HG03354 (cell line): ENCODE data around the gene UQCR10.
A peak's percentile ranks its signal among the peaks of the same experiment; 100 is the strongest.

Experiments
- ATAC-seq: cut with Tn5 transposase; IDR thresholded peaks from one replicate; pipeline ENCODE4 v1.9.1; 2021; ENCODE audit warnings: mild to moderate bottlenecking; ENCODE audit not compliant: unreplicated experiment, poor library complexity, severe bottlenecking

Gene UQCR10

DNA sequence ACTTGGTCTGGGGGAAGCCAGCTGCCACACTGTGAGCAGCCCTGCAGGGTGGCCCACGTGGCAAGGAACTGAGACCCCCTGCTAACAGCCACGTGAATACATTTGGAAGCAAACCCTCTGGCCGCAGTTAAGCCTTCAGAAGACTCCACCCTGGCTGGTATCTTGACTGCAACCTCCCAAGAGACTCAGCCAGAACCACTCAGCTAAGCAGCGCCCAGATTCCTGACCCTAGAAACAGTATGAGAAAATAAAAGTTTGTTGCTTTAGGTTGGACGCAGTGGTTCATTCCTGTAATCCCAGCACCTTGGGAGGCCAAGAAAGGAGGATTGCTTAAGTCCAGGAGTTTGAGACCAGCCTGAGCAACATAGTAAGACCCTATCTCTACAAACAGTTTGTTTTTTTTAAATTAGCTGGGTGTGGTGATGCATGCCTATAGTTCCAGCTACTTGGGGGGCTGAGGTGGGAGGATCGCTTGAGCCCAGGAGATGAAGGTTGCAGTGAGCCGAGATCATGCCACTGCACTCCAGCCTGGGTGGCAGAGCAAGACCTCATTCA, 9.0 kb upstream of the UQCR10 start:
- no peak for ATAC-seq

DNA sequence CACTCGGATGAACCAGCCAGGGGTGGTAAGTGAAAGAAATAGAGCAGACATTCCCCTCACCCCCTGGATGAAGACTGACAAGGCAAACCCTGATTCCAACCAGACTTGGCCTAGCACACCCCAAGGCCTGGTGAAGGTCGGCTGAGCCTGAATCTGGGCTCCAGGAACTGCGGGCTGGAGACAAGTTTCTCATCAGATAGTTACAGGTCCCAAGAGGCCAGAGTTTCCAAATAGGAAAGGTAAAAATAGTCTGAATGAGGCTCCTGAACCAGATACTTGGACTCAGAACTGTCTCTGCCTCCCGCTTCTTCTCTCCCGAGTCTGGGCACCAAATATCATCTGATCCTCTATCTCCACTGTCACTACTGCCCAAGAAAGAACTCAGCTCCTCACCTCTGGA, 8.2 kb upstream of the UQCR10 start:
- no peak for ATAC-seq

DNA sequence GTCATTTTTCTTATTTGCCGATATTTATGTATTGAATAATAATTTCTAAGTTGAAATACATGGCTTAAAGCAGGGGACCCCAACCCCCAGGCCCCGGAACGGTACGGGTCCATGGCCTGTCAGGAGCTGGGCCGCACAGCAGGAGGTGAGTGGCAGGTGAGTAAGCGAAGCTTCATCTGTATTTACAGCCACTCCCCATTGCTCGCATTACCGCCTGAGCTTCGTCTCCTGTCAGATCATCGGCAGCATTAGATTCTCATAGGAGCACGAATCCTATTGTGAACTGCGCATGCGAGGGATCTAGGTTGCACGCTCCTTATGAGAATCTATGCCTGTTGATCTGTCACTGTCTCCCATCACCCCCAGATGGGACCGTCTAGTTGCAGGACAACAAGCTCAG, 4.9 kb upstream of the UQCR10 start:
- no peak for ATAC-seq

DNA sequence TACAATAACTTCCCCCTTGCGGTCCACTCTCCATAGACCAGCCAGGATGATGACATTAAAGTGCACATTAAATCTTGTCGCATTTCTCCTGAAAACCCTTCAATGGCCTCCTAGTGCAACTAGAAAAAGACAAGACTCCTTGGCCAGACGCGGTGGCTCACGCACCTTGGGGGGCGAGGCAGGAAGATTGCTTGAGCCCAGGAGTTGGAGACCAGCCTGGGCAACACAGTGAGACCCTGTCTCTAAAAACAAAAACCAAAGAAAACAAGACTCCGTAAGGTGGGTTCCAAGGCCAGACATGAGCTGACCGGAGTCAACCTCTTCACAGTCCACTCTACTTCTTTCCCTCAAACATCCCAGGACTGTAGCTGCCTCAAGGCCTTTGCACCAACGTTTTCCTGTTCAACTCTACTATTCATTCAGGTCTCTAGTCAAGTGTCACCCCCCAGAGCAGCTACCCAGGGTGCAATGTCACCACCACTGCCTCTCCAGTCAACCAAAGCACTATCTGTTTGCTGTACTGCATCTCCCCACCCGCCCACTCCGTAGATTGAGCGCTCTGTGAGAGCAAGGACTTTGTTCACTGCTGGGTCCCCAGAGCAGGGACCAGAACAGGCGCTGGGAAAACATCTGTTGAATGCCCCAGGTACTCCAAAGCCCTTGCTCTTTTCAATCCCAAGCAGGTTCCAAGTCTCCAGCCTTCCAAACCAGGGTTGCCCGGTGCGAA, 1.1 kb upstream of the UQCR10 start:
- peak; percentile 24 for ATAC-seq

DNA sequence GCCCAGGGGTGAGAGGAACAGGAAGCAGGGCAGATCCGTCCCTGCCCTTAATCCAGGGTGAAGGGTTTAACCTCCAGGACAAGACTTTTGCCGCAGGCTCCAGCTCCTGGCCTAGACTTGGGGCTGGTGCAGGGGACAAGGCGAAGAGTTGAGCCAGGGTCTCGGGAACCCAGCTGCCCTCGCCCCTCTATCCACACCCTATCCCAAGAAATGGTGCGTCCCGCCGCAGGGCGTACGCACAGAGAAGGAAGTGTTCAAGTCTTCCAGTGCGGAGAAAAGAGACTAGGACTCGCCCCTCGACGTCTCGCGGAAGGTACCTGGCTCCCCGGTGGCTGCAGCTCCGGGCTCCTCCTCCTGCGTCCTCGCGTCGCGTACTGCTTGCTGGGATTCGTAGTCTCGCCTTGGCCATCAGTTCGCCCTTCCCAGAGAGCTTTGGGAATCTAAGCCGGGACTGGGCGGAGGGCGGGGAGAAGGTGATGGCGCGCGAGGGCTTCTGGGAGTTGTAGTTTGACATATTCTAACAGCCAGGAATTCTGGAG, 468 bp upstream of the UQCR10 start, which contains the start of gene ZMAT5:
TSS of gene ZMAT5 (minus strand) at position 376 of the 539 bp plus-strand sequence. CDS start 18,463 bp downstream, outside the sequence.
- ATAC-seq: peak; percentile 91

DNA sequence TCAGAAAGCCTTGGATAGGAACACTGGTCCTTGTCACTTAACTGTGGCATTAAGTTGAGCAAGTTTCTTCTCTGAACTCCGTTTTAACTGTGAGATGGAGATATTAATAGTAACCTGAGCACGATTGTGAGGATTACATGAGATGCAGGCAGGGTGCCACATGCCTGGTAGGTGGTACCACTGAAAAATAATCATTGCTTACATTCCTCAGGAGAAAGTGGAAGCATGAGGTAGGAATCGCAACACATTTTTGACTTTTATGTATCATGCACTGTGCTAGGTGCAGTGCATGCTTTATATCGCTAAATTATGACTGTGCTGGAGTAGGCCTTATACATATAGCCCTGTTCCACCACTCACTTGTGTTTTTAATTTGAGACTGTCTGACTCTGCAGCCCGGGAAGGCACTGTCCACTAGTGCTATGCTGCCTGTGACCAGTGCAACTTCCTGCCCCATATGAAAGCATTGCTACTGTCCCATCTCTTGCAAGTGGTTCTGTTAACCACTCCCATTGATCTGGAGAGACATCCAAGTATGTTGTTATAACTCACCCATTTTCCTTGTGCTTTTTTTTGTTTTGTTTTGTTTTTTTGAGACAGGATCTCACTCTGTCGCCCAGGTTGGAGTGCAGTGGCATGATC, 1.0 kb downstream of the UQCR10 start:
- ATAC-seq: no peak

DNA sequence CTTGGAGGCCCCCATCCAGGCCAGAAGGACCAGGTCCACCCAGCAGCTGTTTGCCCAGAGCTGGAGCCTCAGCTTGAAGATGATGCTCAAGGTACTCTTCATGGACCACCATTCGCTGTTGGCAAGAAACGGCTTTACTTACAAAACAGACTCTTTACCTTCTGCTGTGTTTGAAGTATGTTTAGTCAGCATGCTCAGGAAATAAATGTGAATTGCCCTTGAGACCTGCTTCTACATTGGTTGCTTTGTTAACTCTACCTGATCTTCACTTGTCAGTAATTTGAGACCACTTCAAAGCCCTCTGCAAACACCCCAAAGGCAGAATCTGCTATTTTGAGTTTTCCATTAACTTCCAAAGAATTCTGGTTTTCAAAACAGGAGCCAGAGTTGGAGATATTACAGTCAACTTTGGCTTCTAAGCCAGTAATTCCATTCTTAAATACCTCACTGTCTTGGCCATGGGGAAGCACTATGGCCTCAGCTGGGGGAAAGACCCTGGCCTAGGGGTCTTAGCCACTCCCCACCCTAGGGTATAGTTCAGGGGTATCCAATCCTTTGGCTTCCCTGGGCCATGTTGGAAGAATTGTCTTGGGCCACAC, 2.7 kb downstream of the UQCR10 start:
- ATAC-seq: no peak

DNA sequence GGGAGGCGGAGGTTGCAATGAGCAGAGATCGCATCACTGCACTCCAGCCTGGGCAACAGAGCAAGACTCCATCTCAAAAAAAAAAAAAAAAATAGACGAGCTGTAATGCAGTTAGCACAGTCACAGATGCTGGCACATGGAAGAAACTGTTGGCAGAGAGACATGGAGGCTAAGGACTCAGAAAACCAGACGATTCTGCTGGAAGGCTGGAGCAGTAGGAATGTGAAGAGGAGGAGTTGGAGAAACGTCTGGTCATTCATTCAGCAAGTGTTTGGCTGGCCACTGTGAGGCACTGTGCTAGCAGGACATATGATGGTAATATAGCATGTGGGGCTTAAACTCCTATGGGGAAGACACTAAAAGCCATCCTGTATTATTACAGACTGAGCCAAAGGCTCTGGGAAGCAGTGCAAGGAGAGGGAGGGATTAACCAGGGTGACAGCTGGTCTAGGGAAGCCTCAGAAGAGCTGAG, 5.0 kb downstream of the UQCR10 start:
- no peak for ATAC-seq

DNA sequence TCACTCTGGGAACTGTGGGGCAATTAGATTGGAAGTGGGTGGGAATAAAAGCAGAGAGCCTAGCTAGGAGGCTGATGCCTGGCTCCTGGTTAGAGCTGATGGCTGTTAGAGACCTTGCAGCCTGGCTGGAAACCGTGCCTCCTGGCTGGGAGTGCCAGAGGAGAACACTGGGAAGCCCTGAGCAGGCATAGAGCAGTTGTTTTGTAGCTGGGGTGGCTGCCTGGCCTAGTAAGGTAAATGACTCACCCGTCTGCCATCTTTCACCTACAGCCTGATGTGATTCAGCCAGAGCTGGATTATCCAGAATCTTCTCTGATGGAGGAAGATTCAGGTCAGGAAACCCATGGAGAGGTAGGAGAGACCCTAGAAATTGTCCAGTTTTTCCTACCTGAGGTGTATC, 6.1 kb downstream of the UQCR10 start:
- ATAC-seq: no peak

DNA sequence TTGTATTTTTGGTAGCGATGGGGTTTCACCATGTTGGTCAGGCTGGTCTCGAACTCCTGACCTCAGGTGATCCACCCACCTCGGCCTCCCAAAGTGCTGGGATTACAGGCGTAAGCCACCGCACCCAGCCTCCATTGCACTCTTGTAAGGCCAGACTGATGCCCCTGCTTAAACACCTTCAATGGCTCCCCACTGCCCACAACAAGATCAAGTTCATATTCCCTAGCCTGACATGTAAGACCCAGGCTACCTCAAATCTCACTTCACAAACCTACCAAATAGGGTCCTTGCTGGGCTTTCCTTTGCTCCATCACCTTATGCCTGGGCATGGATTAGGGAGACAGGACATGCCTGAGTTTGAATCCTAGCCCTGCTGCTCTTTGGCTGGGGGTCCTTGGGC, 13.1 kb downstream of the UQCR10 start:
- ATAC-seq: no peak

DNA sequence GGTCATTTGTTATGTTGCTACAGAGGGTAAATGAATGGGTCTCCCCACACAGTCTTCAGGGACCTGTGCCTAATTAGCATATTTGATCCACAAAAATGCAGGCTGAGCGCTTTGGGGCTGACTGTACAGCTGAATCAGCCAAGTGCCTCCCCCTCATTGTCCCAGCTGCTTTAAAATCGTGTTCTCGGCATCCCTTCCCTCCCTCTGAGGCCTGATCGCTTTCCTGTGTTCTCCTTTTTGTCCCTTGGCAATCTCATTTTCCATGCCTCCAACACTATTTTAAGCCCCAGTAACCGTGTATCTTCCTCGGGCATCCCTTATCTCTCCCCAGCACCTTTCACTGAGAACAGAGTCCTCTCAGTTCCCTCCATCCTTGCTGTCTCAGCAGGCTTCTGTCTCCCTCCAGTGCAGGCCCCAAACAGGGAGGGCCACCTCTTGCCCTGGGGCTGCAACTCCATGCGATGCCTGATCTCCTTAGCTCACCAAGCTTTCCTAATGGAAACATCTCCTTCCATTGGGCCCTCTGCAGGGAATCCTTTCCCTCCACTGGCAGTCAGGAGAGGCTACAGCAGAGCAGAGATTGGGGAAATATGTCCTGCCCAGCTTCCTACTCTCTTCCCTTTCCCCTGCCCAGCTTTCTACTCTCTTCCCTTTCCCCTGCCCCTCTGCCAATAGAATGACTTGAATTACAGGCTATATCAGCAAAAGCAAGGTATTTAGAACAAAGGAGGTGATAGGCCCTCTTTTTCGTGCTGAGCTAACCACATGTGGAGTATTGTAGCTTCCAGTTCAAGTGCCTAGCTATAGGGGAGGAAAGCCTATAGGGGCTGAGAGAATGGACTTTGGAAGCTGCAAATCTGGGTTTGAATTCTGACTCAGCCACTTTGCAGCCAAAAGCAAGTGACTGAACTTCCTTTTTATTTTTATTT, 13.8 kb downstream of the UQCR10 start:
- ATAC-seq: no peak

DNA sequence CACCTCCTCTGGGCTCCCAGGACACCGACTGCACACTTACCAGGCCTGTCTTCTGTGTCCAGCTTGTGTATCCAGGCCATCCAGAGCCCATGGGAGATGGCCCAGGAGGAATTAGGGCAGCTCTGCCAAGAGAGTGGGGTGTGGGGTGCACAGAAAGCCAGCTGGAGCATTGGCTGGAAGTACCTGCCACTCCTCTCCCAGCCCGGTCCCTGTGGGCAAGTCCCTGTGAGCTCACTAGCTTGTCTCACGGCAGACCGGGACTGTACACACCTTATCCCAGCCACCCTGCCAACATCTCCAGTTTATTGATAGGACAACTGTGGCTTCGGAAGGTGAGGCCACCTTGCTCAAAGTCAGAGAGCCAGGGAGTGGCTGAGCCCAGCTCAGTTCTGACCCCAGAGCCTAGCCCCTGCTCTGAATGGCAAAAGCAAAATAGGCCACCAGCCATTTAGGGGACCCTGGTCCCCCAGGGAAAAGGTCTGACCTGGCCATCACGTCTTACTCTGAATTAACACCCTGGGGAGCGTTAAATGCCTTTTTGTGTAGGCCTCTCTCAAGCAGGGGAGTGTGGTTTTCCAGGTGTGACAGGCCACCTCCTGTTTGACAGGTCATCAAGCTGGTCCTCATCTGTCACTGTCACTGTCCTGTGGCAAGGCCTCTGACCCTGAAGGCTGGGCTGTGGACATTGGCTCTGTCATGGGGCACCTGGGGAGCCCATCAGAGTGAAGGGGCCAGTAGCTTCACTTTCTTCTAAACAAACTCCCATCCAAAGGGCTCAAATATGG, 15.1 kb downstream of the UQCR10 start:
- no peak for ATAC-seq

DNA sequence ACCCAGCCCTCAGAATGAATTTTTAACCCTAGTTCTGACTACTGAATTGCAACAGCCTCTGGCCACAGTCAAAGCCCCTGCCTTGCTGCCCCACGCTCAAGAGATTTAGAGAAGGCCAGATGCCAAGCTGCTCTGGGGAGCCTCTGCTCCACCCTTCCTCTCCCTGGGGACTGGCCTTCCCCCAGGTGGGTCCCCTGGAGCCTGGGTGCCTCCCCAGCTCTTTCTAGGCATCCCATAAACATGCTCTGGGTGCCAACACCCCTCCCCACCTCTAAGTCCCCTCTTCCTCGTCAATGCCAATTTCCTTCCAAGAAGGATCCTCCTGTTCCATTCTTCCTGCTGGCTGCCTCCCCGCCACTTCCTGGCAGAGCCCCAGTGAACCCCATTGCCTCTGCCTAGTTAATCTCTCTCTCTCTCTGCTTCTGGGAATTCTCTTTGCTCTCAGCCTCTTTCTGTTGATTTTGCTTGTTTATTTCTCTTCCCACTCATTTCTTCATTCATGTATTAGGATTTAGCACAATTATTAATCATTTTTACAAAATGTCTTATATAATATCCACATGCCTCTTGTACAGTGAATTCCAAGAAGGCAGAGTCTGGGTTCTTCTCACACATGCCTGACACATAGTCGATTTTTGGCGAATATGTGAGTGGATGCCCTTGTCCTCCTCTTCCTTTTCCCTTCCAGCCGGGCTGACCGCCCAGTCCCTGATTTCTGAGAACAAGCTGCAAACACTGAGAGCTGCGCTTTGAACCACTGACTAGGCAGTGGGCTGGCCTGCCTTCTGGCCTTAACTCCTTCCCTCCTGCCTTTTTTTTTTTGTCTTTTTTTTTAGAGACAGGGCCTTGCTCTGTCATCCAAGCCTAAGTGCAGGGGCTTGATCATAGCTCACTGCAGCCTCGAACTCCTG, 17.5 kb downstream of the UQCR10 start:
- ATAC-seq: no peak

DNA sequence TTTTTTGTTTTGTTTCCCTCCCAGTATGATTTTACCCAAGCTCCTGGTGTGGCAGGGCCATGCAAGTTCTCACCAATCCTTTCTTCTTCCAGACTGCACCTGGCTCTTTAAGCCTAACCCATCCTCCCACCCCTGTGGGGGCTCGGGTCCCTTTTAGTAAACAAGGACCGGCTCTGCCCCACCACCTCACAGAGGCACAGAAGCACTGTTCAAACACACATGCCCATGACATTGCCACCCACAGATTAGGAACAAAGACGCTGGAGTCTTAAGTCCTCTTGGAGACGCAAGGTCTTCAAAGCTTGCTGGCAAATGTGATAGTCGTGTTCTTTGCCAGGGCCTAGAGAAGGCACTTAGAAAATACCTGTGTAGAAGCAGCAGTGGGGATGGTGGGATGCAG, 18.9 kb downstream of the UQCR10 start:
- ATAC-seq: no peak

DNA sequence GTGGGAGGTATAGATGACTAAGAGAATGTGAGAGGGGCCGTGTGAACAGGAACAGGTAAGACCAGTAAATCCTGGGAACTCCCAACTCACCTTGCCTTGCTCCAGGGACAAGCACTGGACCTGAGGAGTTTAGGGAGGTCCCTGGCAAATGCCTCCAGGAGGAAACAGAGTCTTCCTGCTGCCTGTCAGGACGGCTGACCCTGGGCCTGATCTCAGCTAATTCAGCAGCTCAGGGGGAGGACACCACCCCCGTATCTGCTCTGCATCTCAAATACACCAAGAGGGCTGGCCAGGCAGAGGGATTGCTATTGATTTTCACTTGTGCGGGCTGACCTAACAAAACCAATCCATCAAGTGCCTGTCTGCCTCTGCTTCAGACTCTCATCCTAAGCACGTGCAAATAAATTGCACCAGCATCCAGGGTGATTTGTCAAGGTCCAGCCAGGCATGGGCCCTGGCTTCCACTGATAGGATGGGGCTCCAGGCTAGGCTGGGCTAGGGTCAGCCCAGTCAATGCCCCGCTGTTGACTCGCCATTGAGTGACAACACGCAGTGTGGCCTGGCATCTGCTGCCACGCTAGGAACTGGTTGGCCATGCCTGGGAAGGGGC, 20.3 kb downstream of the UQCR10 start:
- no peak for ATAC-seq

DNA sequence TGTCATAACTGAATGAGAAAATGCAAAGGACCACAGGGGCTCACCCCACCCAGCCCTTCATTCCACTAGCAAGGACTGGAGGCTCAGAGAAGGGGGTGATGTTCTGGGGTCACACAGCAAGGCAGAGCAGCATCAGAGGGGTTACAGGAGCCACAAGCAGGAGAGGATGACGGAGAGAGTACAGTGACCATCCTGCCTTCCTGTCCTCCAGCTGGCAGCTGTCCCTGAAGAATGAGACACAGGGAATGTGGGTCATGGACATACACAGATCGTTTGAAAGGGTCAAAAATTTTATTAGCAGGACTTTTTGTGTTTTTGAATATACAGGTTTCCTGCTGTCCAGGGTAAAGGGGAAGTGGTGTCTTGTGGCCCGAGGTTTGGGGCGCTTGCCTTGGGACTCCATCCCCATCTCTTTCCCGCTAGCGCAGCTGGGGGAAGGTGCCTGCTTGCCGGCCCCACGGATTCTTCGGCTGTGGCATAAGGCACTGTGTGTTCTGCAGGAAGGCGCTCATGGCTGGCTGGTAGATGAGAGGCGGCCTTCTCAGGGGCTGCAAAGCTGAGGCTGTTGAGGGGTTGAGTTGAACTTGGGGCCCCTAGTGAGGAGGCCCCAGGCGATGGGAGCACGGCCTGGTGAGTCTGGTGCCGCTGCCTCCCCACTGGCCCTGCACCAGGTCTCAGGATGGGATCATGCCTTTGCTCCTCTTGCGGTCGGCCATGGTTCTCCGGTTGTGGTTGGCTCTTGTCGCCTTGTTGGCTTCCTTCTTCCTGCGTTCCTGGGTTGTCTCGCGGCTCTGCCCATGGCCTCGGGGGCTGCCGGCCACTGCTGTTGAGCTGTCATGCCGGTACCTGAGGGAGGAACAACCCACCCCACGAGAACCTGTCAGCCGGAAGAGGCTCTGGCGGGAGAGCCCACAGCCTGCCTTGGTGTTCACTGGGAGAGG, 21.4 kb downstream of the UQCR10 start:
- no peak for ATAC-seq
